Uterine smooth muscle cell (primary cell): ENCODE data around the gene GPANK1. TPM values are rescaled to one million over a fixed set of nuclear protein-coding genes. Genes with fewer than 3 reads are reported as not detected.

Experiments
- total RNA-seq: library from RNA; depleted of rRNA; stranded (reverse); fragments of >200 nt; gene quantifications from 2 replicates; pipeline ENCODE4 v1.2.3, GENCODE V29; 2014

GPANK1 gene
- total RNA-seq = 13.0 and 18.5 TPM in 2 replicates

DNA sequence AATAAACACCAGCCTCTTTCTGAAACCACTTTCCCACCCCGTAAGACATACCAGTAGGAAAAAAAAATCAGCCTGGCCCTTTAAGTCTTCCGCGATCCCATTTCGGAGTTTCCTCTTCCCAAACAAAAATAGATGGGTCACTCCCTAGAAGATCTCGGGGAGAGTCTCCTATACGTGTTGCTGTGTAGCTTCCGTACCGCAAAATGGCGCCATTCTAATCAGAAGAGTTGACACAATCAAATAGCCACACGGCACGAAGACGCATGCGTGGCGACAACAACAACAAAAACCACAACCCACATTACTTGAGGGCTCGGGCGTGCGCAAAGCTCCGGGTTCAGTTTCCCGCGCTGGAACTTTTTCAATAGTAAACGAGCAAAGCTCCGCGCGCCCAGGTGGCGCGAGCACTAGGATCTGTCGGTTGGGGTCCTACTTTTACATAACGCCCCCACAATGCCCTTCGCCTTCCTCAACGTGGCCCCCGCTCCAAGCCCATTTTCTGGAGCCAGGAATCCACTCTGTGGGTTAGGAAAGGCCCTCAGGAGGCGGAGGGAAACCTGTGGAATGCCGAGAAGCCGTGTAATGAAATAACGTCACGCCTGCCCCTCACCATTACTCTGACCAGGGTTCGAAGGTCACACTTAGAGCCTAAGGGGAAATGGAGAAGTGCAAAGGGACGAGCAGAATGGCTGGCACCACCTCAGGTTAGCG, at the start of gene GPANK1:
Gene GPANK1, minus strand, starts transcription at position 208 of the 711 bp plus-strand sequence. CDS start 519 bp downstream, outside the sequence.

DNA sequence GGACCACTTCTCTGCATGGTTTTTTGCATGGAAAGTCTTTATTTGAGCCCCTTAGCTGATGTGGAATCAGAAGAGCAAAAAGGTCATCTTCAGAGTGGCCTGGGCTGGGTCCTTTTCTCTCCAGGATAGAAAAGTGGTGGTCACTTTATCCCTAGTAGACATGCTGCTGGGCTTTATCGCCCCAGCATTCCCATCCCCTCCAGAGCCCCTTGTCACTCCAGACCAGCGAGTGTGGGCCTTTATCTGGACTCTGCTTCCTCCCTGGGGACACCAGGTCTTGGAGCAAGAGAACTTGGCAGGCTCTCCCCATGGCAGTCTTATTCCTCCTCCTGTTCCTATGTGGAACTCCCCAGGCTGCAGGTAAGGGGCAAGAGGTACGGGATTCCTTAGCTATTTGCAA, 41.8 kb upstream of the GPANK1 start, which contains the start of gene LY6G6F:
Gene LY6G6F, plus strand, starts transcription at position 268 of the 400 bp plus-strand sequence. Its CDS starts 41 bp downstream, at position 309.

DNA sequence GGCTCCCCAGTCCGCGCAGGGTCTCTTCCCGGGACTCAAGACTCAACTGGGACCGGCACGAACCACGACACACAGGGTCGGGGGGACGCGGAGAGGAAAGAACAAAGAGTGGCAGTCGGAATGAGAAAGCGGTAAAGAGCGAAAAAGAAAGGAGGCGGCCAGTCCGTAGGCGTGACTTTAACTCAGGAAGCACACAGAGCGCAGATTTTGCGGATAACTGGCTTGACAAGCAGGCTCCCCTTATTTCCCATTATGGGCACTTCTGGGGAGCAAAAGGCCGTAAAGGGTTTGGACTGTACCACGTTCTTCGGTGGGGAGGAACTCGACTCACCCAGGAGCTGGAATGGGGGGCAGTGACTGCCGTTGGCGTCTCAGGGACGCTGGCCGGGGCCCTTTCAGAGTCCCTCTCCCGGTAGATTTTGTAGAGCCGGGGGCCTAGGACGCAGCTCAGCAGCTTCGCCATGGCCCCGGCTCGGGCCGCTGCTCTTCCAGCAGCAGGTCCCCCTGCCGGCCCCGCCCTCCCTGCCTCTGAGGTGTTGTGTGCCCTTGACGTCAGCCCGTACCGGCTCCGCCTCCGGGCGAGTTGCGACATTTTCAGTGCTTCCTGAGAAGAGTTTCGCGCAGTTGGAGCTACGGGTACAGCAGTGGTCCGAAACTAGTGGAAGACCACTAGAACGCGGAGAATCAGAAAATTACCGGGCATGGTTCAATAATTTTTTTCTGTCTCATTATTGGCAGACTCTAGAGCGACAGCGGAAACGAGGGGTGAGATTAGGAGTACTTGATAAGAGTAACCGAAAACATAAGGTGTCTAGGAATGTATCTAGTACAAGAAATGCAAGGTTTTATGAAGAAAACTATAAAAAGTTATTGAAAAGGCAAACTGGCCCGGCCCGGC, 38.3 kb upstream of the GPANK1 start, which contains the start of gene ABHD16A:
Gene ABHD16A, minus strand, starts transcription at position 506 of the 898 bp plus-strand sequence. Its CDS starts 43 bp downstream, at position 463.

DNA sequence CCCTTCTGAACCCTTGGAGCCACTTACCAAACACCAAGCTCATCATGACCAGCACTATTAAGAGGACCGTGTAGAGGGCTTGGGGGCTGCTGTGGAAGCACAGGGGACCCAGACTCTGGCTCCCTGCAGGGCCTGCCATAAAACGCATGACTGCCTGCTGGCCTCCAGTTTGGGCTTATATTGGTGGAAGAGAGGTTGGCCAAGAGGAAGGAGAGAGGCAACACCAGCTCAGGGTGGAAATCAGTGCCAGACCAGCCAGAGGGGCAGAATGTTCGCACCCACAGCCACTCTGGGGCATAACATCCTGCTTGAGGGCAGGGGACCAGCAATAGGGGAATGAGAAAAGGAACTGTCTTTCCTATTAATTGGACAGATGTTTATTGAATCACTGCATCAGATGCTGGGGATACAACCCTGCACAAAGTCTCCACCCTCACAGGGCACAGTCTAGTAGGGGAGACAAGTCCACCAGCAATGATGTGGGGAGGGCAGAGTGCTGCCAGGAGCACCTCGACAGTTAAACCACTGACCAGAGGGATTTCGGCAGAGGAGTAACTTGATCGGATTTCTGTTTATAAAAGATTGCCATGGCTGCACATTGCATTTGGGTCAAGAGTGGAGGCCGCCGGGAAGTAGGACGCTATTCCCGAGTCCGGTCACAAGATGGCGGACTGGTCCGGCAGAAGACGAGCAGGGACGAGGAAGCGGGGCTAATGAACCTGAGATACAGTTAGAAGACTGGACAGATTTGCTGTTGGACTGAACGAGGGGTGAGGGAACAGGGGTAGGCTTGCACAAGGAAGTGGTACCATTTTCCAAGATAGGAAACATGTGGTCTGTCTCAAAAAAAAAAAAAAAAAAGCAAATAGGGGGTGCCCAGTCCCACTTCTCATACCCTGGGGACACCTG, 15.7 kb upstream of the GPANK1 start, which contains the start of gene LY6G5C:
Gene LY6G5C, minus strand, starts transcription at position 842 of the 909 bp plus-strand sequence. Its CDS starts 694 bp downstream, at position 148.

DNA sequence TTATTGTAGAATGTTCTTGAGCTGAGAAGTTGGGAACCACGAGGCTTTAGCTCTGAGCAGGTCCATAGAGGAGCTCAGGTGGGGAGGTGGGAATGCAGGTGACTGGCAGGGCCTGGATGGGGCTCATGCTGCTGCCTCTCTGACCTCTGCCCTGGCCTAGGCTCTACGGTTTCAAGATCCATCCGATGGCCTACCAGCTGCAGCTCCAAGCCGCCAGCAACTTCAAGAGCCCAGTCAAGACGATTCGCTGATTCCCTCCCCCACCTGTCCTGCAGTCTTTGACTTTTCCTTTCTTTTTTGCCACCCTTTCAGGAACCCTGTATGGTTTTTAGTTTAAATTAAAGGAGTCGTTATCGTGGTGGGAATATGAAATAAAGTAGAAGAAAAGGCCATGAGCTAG, 4.9 kb upstream of the GPANK1 start, which contains the start of gene LY6G5B:
Gene LY6G5B, plus strand, starts transcription at position 301 of the 400 bp plus-strand sequence. CDS start 975 bp downstream, outside the sequence.

DNA sequence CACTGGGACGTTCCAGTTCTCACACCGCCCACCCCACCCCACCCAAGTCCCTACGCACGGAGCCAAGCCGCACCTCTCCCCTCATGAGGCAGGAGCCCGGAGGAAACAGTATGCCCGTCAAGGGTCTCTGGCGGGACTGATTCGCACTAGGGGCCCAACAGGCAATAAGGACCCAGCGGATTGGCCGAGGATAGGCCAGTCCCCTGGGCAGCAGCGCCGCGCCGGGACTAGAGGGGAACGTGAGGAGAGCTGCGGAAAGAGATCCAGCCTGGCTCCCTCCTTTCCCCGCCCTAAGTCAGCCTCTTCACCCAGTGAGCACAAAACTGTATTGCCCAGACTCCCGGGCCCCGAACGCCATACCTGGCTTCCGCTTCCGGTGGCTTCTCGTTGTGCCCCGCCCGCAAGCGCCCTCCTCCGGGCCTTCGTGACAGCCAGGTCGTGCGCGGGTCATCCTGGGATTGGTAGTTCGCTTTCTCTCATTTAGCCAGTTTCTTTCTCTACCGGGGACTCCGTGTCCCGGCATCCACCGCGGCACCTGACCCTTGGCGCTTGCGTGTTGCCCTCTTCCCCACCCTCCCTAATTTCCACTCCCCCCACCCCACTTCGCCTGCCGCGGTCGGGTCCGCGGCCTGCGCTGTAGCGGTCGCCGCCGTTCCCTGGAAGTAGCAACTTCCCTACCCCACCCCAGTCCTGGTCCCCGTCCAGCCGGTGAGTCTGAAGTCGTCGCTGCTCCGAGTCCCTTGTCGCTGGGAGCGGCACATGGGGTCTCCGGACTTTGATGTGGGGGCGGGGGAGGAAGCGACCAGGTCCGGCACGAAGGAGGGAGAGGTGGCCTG, 922 bp upstream of the GPANK1 start, which contains the start of gene CSNK2B:
Gene CSNK2B, plus strand, starts transcription at position 580 of the 836 bp plus-strand sequence. CDS start 752 bp downstream, outside the sequence.

DNA sequence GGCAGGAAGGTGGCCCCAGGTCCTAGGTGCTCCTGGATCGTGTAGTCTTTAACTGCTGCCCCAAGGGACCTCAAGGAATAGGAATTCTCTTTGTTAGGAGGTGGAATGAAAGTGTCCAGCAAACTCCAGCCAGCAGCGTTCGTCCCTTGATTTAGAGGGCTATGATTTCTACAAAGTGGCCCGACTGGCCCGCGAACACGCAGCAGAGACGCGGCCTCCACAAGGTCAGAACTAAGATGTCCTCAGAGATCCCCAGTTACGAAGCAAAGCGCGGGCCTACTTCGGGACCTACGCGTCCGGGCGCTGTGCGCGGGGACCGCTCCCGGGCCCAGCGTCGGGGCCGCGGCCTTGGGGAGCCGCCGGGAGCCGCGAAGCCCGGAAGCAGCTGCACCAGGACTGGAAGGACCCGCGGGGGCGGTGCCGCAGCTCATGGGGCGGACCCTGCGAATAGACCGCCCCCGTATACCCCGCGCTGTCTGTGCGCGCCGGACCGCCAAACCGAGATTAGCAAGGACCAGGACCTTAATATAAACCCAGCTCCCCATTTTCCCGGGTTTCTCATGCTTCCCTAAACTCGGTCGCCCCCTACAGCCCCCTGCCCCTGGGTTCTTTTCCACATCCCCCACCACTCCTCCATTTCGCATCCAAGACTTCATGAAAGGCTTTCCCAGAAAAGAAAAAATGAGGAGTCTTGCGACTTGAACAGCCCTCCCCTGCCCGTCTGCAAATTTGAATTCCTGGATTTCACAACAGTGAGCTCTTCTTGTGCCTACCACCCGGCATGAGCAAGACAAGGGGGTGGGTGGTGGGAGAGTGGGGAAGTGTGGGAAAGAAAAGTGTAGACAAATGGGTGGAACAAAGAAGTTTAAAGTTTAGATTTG, 4.2 kb downstream of the GPANK1 start, which contains the start of gene C6orf47:
Gene C6orf47, minus strand, starts transcription at position 398 of the 881 bp plus-strand sequence. CDS start 831 bp downstream, outside the sequence.

DNA sequence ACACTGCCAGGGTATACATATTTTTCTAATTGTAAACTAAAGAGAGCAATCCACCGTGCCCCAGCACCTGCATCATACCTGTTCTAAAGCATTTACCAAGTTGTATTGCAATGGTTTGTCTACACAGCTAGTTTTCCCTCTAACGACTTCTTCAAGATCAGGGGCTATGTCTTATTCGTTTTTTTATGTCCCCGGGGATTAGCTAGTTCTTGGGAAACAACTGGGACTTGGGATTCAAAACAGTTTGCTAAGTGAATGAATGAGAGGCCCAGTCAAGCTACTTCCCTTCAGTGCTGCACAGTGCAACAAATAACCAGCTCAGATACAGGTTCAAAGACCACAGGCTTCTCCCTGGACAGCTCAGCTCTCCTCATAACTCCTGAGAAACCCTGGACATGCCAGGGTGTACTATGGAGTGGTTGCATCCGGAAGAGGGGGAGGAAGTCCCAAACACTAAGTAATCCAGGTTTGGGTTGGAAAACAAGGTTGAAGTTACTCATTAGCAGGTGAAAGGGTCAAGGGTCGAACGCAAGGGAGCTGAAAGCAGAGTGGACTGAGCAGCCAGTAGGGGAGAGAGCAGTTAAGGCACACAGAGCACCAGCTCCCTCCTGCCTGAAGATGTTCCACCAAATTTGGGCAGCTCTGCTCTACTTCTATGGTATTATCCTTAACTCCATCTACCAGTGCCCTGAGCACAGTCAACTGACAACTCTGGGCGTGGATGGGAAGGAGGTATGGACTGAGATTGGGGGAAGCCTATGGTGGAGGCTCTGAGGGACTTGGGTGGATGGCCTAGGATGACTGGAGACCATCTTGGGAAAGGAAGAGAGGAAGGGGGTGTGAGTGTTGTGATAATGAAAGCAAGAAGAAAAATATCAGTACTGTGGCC, 9.2 kb downstream of the GPANK1 start, which contains the start of gene APOM:
Gene APOM, plus strand, starts transcription at position 546 of the 889 bp plus-strand sequence. Its CDS starts 73 bp downstream, at position 619.

DNA sequence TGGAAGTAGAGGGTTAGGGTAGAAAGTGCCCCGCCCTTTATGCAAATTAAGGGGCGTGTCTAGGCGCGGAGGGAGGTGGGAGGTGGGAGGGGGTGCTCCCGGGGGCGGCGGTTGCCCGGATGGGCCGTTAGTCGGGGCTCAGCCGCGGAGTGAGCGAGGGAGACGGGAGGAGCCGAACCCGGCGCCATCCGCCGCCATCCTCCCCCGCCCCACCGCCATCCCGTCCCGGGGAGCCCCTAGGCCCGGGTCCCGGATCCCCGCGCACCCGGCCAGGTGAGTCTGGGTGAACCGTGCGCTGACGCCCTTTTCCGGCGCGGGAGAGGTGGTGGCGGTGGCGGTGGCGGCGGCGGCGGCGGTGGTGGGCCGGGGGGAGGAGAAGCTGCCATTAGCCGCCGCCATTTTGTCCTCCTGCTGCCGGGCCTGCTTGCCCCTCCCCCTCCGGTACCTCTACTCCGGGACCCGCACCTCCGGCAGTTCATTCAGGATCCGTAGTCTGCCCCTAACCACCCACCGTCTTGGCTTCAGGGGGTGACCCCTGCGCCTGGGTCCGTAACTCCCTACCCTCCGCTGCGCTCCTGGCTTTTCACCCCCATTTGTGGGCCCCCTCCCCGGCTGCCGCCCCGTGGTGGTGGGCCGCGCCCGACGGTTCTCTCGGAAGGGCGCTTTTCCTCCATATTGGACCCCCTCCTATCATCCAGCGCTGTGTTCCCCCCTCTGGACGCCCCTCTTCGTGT, 44.0 kb downstream of the GPANK1 start, which contains the start of gene PRRC2A:
Gene PRRC2A, plus strand, starts transcription at position 130 of the 734 bp plus-strand sequence. CDS start 2,075 bp downstream, outside the sequence.

DNA sequence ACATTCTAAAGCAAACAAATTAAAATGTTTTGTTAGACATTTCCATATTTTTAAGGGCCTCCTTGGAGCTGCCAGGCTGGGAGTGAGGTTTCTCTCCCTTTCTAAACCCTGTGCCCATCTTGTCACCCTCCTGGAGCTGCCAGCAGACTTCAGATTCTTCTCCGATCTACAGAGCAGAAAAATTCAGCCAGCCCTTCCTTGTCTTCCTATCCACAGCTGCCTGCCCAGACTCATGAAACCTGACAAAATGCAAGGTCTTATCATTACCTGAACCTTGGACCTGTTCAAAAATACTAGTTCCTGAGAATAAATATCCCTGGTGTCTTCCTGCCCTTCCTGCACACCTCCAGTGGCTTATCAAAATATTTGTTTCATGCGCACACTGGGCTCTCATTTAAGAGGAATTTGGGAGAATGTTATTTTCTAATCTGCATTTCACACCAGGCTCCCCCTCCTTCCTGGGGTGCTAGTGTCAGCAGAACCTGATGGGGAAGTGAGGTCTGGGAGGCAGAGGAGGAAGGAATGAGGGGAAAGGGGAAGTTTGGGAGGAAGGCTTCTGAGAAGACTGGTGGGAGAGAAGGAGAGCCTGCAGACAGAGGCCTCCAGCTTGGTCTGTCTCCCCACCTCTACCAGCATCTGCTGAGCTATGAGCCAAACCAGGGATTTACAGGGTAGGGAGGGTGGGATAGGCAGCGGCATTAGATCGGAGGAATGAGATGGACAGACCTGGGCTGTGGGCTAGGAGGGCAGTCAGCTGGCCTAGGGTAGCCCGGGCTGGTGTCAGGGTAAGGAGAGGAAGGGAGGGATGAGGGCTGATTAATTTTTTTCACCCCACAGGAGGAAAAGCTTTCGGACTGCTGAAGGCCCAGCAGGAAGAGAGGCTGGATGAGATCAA, 49.9 kb downstream of the GPANK1 start, which contains the start of gene AIF1:
Gene AIF1, plus strand, starts transcription at position 551 of the 895 bp plus-strand sequence. Its CDS starts 96 bp downstream, at position 647.

Other genes with a start within 250 kb of the GPANK1 start
- gene MICB, start 166.9 kb downstream of the GPANK1 start, total RNA-seq = 11.6 and 21.9 TPM in 2 replicates
- gene MCCD1, start 136.0 kb downstream of the GPANK1 start, total RNA-seq = not detected in 2 replicates
- gene DDX39B, start 123.0 kb downstream of the GPANK1 start, total RNA-seq = 355 and 485 TPM in 2 replicates
- 2.0 and 3.0 TPM in 2 replicates for gene ATP6V1G2, start 118.4 kb downstream of the GPANK1 start, total RNA-seq
- gene NFKBIL1, start 117.4 kb downstream of the GPANK1 start, total RNA-seq = 26.0 and 36.1 TPM in 2 replicates
- not detected in 2 replicates for gene LTA, start 92.7 kb downstream of the GPANK1 start, total RNA-seq
- not detected in 2 replicates for gene TNF, start 89.4 kb downstream of the GPANK1 start, total RNA-seq
- gene LTB, start 82.6 kb downstream of the GPANK1 start, total RNA-seq = 0.25 TPM in 1 of 2 replicates, not detected in the other
- not detected in 2 replicates for gene LST1, start 78.7 kb downstream of the GPANK1 start, total RNA-seq
- not detected in 2 replicates for gene NCR3, start 72.0 kb downstream of the GPANK1 start, total RNA-seq
- gene AIF1, start 49.8 kb downstream of the GPANK1 start, total RNA-seq = not detected in 2 replicates
- gene PRRC2A, start 44.3 kb downstream of the GPANK1 start, total RNA-seq = 42.2 and 46.1 TPM in 2 replicates
- gene BAG6, start 12.3 kb downstream of the GPANK1 start, total RNA-seq = 122 and 128 TPM in 2 replicates
- gene APOM, start 9.1 kb downstream of the GPANK1 start, total RNA-seq = 0.89 and 1.2 TPM in 2 replicates
- 22.6 and 28.4 TPM in 2 replicates for gene C6orf47, start 4.2 kb downstream of the GPANK1 start, total RNA-seq
- 82.2 and 114 TPM in 2 replicates for gene CSNK2B, start 1.1 kb upstream of the GPANK1 start, total RNA-seq
- 3.0 and 3.4 TPM in 2 replicates for gene LY6G5B, start 5.0 kb upstream of the GPANK1 start, total RNA-seq
- 0.33 and 0.37 TPM in 2 replicates for gene LY6G5C, start 16.1 kb upstream of the GPANK1 start, total RNA-seq
- gene ABHD16A, start 38.3 kb upstream of the GPANK1 start, total RNA-seq = 42.8 and 50.0 TPM in 2 replicates
- gene LY6G6F, start 41.9 kb upstream of the GPANK1 start, total RNA-seq = not detected in 2 replicates
- gene LY6G6D, start 50.4 kb upstream of the GPANK1 start, total RNA-seq = not detected in 2 replicates
- not detected in 2 replicates for gene LY6G6C, start 56.7 kb upstream of the GPANK1 start, total RNA-seq
- gene MPIG6B, start 58.4 kb upstream of the GPANK1 start, total RNA-seq = not detected in 2 replicates
- gene DDAH2, start 64.3 kb upstream of the GPANK1 start, total RNA-seq = 39.3 and 81.0 TPM in 2 replicates
- 791 and 1,362 TPM in 2 replicates for gene CLIC1, start 71.5 kb upstream of the GPANK1 start, total RNA-seq
- 13.0 and 21.6 TPM in 2 replicates for gene MSH5, start 75.0 kb upstream of the GPANK1 start, total RNA-seq
- gene SAPCD1, start 97.7 kb upstream of the GPANK1 start, total RNA-seq = 1.00 and 1.2 TPM in 2 replicates
- gene VWA7, start 112.3 kb upstream of the GPANK1 start, total RNA-seq = 0.11 and 0.25 TPM in 2 replicates
- gene VARS1, start 130.8 kb upstream of the GPANK1 start, total RNA-seq = 68.7 and 88.5 TPM in 2 replicates
- gene LSM2, start 142.0 kb upstream of the GPANK1 start, total RNA-seq = 34.9 and 48.9 TPM in 2 replicates
- gene HSPA1L, start 150.3 kb upstream of the GPANK1 start, total RNA-seq = 0.89 and 1.7 TPM in 2 replicates
- 60.4 and 107 TPM in 2 replicates for gene HSPA1A, start 150.5 kb upstream of the GPANK1 start, total RNA-seq
- 94.5 and 181 TPM in 2 replicates for gene HSPA1B, start 162.7 kb upstream of the GPANK1 start, total RNA-seq
- 72.7 and 128 TPM in 2 replicates for gene NEU1, start 197.8 kb upstream of the GPANK1 start, total RNA-seq
- gene SLC44A4, start 214.0 kb upstream of the GPANK1 start, total RNA-seq = 0.25 TPM in 1 of 2 replicates, not detected in the other
- 74.0 and 94.5 TPM in 2 replicates for gene EHMT2, start 232.7 kb upstream of the GPANK1 start, total RNA-seq
- gene ZBTB12, start 237.1 kb upstream of the GPANK1 start, total RNA-seq = 4.9 and 8.1 TPM in 2 replicates